ENCODE data around the gene KLHL29. TPM values are rescaled to one million over a fixed set of nuclear protein-coding genes. Genes with fewer than 3 reads are reported as not detected.

KLHL29 gene
- total and polyA plus RNA-seq, 2 experiments from 2014 or later = 1.5 to 6.5 TPM

DNA sequence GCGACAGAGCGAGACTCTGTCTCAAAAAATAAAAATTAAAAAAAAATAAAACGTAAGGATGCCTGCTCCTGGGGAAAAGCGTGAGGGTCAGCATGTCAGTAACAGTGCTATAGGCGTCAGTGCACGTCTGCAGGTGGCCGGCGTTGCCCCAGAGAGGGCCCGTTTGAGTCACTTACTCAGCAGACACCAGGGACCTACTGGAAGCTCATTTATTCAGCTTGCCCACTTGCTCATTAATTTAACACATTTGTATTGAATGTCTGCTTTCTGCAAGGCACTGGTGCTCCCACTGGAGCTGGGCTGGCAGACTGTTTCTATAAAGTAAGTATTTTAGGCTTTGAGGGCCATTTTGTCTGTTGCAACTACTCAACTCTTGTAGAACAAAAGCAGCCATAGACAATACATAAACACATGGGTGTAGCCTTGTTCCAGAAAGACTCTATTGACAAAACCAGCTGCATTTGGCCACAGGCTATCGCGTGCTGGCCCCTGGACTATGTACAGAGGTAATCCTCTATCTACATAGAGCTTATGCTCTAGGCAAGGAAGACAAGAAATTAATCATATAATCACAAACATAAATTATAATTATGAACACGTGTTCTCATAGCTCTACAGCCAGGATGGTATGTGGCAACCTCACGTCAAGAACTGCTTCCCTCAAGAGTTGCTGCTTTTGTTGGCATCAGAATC lies 73.2 kb downstream of the KLHL29 start:
- no peak for ATAC-seq

More for the DNA sequence above, 73.2 kb downstream of the KLHL29 start:
- Histone ChIP-seq H3K4me1 (ENCODE audit: insufficient read depth) (no peaks in the 10 kb centered on the region), H3K27me3 (ENCODE audit: insufficient read depth) (no peaks in the 10 kb centered on the region), H4K20me1 (replicated peaks; ENCODE audit: insufficient read depth) (no peaks in the 10 kb centered on the region), H3K79me2 (replicated peaks; ENCODE audit: insufficient read depth) (no peaks in the 10 kb centered on the region), H3K27ac (ENCODE audit: low read depth) (no peak overlapping the region), H3K4me3 (no peak overlapping the region), H3F3A (replicated peaks; ENCODE audit: low read depth) (no peaks in the 10 kb centered on the region), H3K9me2 (ENCODE audit: insufficient read depth) (peaks cover 3% of the 10 kb centered on the region; the same call in 1 of the 2 replicates), H3K36me3 (ENCODE audit: insufficient read depth) (no peaks in the 10 kb centered on the region), H2AFZ (no peak overlapping the region), H3K4me2 (no peak overlapping the region)
- Mint-ChIP-seq H3K4me1 (peaks cover 7% of the 10 kb centered on the region; the same call in 2 of the 3 replicates), H3K4me3 (no peak overlapping the region), H3K36me3 (ENCODE audit: low read depth) (no peaks in the 10 kb centered on the region), H3K27me3 (ENCODE audit: insufficient read depth, low read depth, poor library complexity) (peaks cover 2% of the 10 kb centered on the region), H3K27ac (no peak overlapping the region), H3K9me3 (no peaks in the 10 kb centered on the region)
- TF ChIP-seq ZNF114 (CRISPR knock-in tag; IDR thresholded peaks at IDR 0.05) (no peak), ZNF331 (CRISPR knock-in tag; IDR thresholded peaks at IDR 0.05; ENCODE audit: low read depth) (no peak), EZH2 (IDR thresholded peaks at IDR 0.05; ENCODE audit: low read depth, unreplicated experiment) (no peak), CREB1 (CRISPR knock-in tag; IDR thresholded peaks at IDR 0.05; ENCODE audit: low read depth) (no peak), REST (IDR thresholded peaks at IDR 0.05; ENCODE audit: unreplicated experiment) (no peak), POLR2AphosphoS5 (IDR thresholded peaks at IDR 0.05; ENCODE audit: low read depth) (no peak), STAT1 (IDR thresholded peaks at IDR 0.05; ENCODE audit: unreplicated experiment) (no peak), EZH2phosphoT487 (IDR thresholded peaks at IDR 0.05; ENCODE audit: unreplicated experiment) (no peak)
- TF ChIP-seq, protein P1, sequence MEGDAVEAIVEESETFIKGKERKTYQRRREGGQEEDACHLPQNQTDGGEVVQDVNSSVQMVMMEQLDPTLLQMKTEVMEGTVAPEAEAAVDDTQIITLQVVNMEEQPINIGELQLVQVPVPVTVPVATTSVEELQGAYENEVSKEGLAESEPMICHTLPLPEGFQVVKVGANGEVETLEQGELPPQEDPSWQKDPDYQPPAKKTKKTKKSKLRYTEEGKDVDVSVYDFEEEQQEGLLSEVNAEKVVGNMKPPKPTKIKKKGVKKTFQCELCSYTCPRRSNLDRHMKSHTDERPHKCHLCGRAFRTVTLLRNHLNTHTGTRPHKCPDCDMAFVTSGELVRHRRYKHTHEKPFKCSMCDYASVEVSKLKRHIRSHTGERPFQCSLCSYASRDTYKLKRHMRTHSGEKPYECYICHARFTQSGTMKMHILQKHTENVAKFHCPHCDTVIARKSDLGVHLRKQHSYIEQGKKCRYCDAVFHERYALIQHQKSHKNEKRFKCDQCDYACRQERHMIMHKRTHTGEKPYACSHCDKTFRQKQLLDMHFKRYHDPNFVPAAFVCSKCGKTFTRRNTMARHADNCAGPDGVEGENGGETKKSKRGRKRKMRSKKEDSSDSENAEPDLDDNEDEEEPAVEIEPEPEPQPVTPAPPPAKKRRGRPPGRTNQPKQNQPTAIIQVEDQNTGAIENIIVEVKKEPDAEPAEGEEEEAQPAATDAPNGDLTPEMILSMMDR (conservative IDR thresholded peaks at IDR 0.05; ENCODE audit: low read depth in 2 of 2) = no peak
- TF ChIP-seq, protein P2, sequence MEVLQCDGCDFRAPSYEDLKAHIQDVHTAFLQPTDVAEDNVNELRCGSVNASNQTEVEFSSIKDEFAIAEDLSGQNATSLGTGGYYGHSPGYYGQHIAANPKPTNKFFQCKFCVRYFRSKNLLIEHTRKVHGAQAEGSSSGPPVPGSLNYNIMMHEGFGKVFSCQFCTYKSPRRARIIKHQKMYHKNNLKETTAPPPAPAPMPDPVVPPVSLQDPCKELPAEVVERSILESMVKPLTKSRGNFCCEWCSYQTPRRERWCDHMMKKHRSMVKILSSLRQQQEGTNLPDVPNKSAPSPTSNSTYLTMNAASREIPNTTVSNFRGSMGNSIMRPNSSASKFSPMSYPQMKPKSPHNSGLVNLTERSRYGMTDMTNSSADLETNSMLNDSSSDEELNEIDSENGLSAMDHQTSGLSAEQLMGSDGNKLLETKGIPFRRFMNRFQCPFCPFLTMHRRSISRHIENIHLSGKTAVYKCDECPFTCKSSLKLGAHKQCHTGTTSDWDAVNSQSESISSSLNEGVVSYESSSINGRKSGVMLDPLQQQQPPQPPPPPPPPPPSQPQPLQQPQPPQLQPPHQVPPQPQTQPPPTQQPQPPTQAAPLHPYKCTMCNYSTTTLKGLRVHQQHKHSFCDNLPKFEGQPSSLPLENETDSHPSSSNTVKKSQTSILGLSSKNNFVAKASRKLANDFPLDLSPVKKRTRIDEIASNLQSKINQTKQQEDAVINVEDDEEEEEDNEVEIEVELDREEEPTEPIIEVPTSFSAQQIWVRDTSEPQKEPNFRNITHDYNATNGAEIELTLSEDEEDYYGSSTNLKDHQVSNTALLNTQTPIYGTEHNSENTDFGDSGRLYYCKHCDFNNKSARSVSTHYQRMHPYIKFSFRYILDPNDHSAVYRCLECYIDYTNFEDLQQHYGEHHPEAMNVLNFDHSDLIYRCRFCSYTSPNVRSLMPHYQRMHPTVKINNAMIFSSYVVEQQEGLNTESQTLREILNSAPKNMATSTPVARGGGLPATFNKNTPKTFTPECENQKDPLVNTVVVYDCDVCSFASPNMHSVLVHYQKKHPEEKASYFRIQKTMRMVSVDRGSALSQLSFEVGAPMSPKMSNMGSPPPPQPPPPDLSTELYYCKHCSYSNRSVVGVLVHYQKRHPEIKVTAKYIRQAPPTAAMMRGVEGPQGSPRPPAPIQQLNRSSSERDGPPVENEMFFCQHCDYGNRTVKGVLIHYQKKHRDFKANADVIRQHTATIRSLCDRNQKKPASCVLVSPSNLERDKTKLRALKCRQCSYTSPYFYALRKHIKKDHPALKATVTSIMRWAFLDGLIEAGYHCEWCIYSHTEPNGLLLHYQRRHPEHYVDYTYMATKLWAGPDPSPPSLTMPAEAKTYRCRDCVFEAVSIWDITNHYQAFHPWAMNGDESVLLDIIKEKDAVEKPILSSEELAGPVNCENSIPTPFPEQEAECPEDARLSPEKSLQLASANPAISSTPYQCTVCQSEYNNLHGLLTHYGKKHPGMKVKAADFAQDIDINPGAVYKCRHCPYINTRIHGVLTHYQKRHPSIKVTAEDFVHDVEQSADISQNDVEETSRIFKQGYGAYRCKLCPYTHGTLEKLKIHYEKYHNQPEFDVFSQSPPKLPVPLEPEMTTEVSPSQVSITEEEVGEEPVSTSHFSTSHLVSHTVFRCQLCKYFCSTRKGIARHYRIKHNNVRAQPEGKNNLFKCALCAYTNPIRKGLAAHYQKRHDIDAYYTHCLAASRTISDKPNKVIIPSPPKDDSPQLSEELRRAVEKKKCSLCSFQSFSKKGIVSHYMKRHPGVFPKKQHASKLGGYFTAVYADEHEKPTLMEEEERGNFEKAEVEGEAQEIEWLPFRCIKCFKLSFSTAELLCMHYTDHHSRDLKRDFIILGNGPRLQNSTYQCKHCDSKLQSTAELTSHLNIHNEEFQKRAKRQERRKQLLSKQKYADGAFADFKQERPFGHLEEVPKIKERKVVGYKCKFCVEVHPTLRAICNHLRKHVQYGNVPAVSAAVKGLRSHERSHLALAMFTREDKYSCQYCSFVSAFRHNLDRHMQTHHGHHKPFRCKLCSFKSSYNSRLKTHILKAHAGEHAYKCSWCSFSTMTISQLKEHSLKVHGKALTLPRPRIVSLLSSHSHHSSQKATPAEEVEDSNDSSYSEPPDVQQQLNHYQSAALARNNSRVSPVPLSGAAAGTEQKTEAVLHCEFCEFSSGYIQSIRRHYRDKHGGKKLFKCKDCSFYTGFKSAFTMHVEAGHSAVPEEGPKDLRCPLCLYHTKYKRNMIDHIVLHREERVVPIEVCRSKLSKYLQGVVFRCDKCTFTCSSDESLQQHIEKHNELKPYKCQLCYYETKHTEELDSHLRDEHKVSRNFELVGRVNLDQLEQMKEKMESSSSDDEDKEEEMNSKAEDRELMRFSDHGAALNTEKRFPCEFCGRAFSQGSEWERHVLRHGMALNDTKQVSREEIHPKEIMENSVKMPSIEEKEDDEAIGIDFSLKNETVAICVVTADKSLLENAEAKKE (CRISPR knock-in tag; IDR thresholded peaks at IDR 0.05) = no peak
- DNase-seq (ENCODE audit: low spot score) = no peak
